Measurements from ENCODE around the gene RNU2-63P.

RNU2-63P gene

DNA sequence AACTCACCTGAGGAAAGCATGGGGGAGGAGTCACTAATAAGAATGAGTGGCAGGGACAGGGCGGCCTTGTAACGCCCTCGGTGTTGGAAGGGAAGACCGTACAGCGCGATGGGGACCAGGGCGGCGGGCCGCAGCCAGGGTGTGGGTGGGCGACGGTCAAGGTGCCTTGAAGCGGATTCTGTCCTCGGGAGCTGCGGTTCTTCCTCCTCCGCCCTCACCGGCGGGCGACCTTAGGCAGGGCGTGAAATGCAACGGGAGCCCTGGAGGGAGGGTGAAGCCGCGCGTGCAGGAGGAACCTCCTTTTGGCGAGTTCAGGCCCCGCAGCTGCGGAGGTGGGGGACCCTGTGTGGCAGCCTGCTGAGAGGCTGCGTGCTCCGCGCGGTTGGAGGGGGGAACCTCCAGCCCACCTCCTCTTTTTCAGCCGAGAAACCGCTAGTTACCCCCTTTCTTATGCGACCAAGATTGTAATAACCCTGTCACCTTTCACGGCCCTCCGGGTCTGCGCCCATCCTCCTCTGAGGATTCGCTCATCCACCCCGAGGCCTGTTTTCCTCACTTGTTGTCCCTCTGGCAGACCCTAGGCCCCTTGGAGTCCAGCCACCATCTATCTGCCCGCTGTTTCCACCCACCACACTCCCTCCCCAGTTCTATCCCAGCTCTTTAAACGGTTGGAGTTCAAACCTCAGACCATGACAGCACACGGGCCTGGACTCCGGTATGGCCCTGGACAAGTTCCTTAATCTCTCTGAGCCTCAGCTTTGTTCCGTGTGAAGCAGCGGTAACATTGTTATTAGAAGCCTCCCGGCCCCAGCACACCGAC lies 823 bp upstream of the RNU2-63P start:
- H3K4me3 ChIP-seq (ENCODE audit: control insufficient read depth, low read depth, low read length) = peak overlapping the region; percentile 78
- no peak for DNase-seq (ENCODE audit: low read depth)

DNA sequence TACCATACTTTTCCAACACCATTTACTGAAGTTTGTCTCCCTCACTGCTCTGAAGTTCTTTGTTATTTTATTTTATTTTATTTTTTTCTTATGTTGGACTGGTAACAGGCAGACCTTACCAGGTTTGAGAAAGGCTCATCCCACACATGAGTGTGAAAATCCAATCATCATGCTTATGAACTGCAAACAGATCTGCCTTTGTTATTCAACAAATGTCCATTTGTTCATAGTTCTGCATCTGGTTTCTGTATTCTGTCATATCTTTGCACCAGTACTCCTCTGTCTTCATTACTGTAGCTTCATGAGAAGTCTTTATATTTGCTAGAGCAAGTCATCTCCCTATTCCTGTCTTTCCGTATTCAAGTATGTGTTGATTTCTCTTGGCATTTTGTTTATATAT lies 5.3 kb downstream of the RNU2-63P start:
- no peak for DNase-seq (ENCODE audit: low read depth)
- TF ChIP-seq, protein P1, sequence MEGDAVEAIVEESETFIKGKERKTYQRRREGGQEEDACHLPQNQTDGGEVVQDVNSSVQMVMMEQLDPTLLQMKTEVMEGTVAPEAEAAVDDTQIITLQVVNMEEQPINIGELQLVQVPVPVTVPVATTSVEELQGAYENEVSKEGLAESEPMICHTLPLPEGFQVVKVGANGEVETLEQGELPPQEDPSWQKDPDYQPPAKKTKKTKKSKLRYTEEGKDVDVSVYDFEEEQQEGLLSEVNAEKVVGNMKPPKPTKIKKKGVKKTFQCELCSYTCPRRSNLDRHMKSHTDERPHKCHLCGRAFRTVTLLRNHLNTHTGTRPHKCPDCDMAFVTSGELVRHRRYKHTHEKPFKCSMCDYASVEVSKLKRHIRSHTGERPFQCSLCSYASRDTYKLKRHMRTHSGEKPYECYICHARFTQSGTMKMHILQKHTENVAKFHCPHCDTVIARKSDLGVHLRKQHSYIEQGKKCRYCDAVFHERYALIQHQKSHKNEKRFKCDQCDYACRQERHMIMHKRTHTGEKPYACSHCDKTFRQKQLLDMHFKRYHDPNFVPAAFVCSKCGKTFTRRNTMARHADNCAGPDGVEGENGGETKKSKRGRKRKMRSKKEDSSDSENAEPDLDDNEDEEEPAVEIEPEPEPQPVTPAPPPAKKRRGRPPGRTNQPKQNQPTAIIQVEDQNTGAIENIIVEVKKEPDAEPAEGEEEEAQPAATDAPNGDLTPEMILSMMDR (conservative IDR thresholded peaks at IDR 0.05; ENCODE audit: control insufficient read depth, insufficient read depth, low read depth, low read length) = no peak
- H3K4me3 ChIP-seq (ENCODE audit: control insufficient read depth, low read depth, low read length) = no peak overlapping the region

More for the DNA sequence above, 823 bp upstream of the RNU2-63P start:
- TF ChIP-seq, protein P1 (conservative IDR thresholded peaks at IDR 0.05; ENCODE audit: control insufficient read depth, insufficient read depth, low read depth, low read length) = no peak

DNA sequence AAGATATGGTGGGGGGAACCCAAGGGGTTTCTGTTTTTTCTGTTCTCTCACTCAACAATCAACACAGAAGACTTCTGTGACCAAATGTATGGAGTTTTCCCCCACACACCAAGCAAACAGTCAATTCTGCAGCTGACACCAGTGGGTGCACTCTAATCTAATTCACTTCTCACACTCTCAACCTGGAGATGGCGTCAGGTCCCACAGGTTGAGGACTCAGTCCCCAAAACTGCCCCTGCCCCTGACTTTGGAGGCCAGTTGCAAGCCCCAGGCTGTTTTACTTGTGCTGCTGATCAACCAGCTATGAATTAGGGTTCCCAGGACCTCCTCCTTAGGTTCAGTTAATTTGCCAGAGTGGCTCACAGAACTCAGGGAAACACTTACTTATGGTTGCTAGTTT lies 6.2 kb downstream of the RNU2-63P start:
- DNase-seq (ENCODE audit: low read depth) = no peak
- TF ChIP-seq, protein P1 (conservative IDR thresholded peaks at IDR 0.05; ENCODE audit: control insufficient read depth, insufficient read depth, low read depth, low read length) = no peak
- no peak overlapping the region for H3K4me3 ChIP-seq (ENCODE audit: control insufficient read depth, low read depth, low read length)

DNA sequence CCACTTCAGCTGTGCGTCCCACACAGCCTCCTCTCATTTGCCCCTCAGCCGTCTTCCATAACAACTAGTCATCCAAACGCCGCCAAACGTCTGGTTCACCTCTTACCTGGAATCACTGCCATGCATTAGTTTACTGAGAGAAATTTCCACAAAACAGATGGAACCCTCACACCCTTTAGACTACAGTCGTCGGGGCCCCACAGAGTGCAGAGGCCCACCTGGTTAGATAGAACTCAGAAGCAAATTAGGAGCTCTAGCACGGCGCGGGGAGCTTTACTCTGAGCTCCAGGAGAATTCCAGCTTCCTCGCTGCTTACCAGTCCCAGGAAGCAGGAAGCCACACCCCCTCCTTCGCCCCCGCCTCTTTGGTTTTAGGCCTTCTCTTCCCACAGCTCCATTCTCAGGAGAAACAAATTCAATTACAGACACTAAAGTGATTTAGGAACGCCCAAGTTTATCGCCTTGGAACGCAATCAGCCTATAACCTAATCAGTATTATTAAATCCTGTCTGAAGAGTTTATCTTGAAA lies 9.4 kb downstream of the RNU2-63P start:
- DNase-seq (ENCODE audit: low read depth) = no peak
- TF ChIP-seq, protein P1 (conservative IDR thresholded peaks at IDR 0.05; ENCODE audit: control insufficient read depth, insufficient read depth, low read depth, low read length) = no peak
- H3K4me3 ChIP-seq (ENCODE audit: control insufficient read depth, low read depth, low read length) = no peak overlapping the region

DNA sequence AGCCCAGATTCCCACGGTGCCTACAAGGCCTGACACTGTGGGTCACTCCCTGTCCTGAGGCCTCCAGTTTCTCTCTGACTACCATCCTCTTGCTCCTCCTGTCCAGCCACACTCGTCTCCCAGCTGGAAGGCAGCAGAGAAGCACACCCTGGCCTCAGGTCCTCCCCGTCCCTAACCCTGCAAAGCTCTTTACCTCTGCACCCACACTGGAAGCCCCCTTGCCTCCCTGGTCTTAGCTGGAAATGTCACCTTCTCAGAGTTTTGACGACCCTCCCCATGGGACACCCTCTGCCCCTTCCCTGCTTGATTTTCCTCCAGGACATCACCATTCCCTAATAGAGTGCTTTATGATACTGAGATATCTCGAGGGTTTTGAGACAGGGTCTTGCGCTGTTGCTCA lies 10.6 kb downstream of the RNU2-63P start:
- TF ChIP-seq, protein P1 (conservative IDR thresholded peaks at IDR 0.05; ENCODE audit: control insufficient read depth, insufficient read depth, low read depth, low read length) = no peak
- H3K4me3 ChIP-seq (ENCODE audit: control insufficient read depth, low read depth, low read length) = no peak overlapping the region
- no peak for DNase-seq (ENCODE audit: low read depth)

DNA sequence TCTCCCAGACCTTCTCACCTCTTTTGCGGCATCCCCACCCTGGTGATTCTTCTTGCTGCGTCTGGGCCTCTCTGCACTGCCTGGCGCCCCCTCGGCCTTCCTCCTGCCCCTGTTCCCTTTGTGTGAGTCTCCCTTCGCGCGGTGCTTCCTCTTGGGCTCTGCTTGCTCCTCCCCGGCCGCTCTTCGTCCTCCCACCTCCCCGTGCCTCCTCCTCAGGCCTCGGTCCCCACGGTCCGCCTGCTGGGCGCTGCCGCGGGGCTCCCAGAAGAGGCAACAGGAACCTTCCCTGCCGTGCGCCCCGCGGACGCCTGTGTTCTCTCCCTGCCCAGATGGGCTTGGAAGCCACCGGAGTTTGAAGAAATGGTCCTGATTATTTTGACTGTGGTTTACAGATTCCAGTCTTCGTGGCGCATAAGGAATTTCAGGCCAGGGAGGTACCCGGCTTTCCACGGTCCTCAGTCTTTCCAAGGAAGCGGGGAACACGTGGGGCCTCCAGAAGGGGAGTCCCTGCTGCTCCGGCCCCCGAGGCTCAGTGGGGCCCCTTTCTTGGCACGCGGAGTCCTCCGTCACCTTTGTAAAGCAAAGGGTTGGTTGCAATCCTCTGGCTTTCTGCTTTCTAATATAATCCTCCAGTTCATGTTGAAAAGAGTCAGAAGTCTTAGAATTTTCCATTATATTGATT lies 13.1 kb downstream of the RNU2-63P start:
- TF ChIP-seq, protein P1 (conservative IDR thresholded peaks at IDR 0.05; ENCODE audit: control insufficient read depth, insufficient read depth, low read depth, low read length) = no peak
- H3K4me3 ChIP-seq (ENCODE audit: control insufficient read depth, low read depth, low read length) = no peak overlapping the region
- no peak for DNase-seq (ENCODE audit: low read depth)
